Liver (tissue), 9 donors: Measurements from ENCODE around the gene EIF3F. TPM values are rescaled to one million over a fixed set of nuclear protein-coding genes. Genes with fewer than 3 reads are reported as not detected.

ENCODE experiments used
- DNase-seq: peaks from one replicate; pipeline ENCODE4 v3.0.0-alpha.2; 2017; ENCODE audit warnings: low spot score
- H3K27ac ChIP-seq, 2 donors: one replicate each; pipeline ENCODE4 v1.7.0; 2013; ENCODE audit warnings: inconsistent platforms in 2 of 2, low read length in 2 of 2, control low read depth in 1 of 2, low read depth in 1 of 2, mild to moderate bottlenecking in 1 of 2
- H3K27me3 ChIP-seq, 4 donors: one replicate each; pipeline versions ENCODE4 v1.6.1 to v1.7.0; 2013; ENCODE audit warnings: low read length in 3 of 4, inconsistent platforms in 1 of 4, mild to moderate bottlenecking in 1 of 4, moderate library complexity in 1 of 4; ENCODE audit not compliant: control insufficient read depth in 4 of 4, insufficient read depth in 4 of 4
- H3K36me3 ChIP-seq, 4 donors: one replicate each; pipeline versions ENCODE4 v1.6.1 to v1.7.0; 2013; ENCODE audit warnings: low read length in 3 of 4, mild to moderate bottlenecking in 3 of 4, low read depth in 1 of 4, moderate library complexity in 1 of 4; ENCODE audit not compliant: control insufficient read depth in 4 of 4, insufficient read depth in 3 of 4
- H3K4me1 ChIP-seq, 4 donors: one replicate each; pipeline versions ENCODE4 v1.6.1 to v1.7.0; 2013; ENCODE audit warnings: low read length in 3 of 4, mild to moderate bottlenecking in 3 of 4, moderate library complexity in 1 of 4; ENCODE audit not compliant: control insufficient read depth in 4 of 4, insufficient read depth in 4 of 4
- H3K4me3 ChIP-seq, 3 donors: one replicate each; pipeline versions ENCODE4 v1.6.1 to v1.7.0; 2013; ENCODE audit warnings: low read length in 3 of 3, control low read depth in 1 of 3, low read depth in 1 of 3, mild to moderate bottlenecking in 1 of 3
- H3K9ac ChIP-seq, 2 donors: one replicate each; pipeline ENCODE4 v1.7.0; 2013; ENCODE audit warnings: low read length in 2 of 2, mild to moderate bottlenecking in 2 of 2, moderate library complexity in 2 of 2, control low read depth in 1 of 2, low read depth in 1 of 2
- H3K9me3 ChIP-seq, 4 donors: one replicate each; pipeline versions ENCODE4 v1.6.1 to v1.7.0; 2013; ENCODE audit warnings: low read length in 3 of 4; ENCODE audit not compliant: control insufficient read depth in 4 of 4
- FOXA1 ChIP-seq: IDR thresholded peaks from 2 replicates; pipeline ENCODE4 v1.6.1; 2016; ENCODE audit warnings: antibody characterized with exemption
- FOXA2 ChIP-seq: IDR thresholded peaks from 2 replicates; pipeline ENCODE4 v1.6.1; 2016; ENCODE audit warnings: antibody characterized with exemption
- HNF4G ChIP-seq: IDR thresholded peaks from 2 replicates; pipeline ENCODE4 v1.6.1; 2016; ENCODE audit warnings: antibody characterized with exemption
- JUND ChIP-seq, 2 donors: IDR thresholded peaks; 2 replicates each; pipeline ENCODE4 v1.6.1; 2016; ENCODE audit warnings: antibody characterized with exemption in 2 of 2
- NR2F2 ChIP-seq: IDR thresholded peaks from 2 replicates; pipeline ENCODE4 v1.6.1; 2016; ENCODE audit warnings: antibody characterized with exemption
- RAD21 ChIP-seq, 2 donors: IDR thresholded peaks; 2 replicates each; pipeline ENCODE4 v1.6.1; 2016; ENCODE audit warnings: antibody characterized with exemption in 2 of 2, mild to moderate bottlenecking in 2 of 2
- RXRA ChIP-seq, 2 donors: IDR thresholded peaks; 2 replicates each; pipeline ENCODE4 v1.6.1; 2017 to 2018; ENCODE audit warnings: antibody characterized with exemption in 2 of 2, mild to moderate bottlenecking in 1 of 2
- TAF1 ChIP-seq: conservative IDR thresholded peaks from 2 replicates; pipeline ENCODE4 v1.6.1; 2016; ENCODE audit warnings: antibody characterized with exemption, mild to moderate bottlenecking
- YY1 ChIP-seq: IDR thresholded peaks from 2 replicates; pipeline ENCODE4 v1.6.1; 2016; ENCODE audit warnings: antibody characterized with exemption, mild to moderate bottlenecking
- WGBS: extraction: QIAGEN DNeasy Blood & Tissue Kit; methylation state at CpG from one replicate; pipeline ENCODE4 v1.1.7; 2013; 5-methylcytosine and 5-hydroxymethylcytosine counted together
- polyA plus RNA-seq, 2 donors: library from polyadenylated mRNA; stranded (reverse) in 1 of 2; unstranded in 1 of 2; fragments of 200-250 nt in 1 of 2; fragments of >200 nt in 1 of 2; fragmentation: Nextera tagmentation in 1 of 2; extraction: Ambion mirVana in 1 of 2; gene quantifications; one replicate each; pipeline versions ENCODE4 v1.2.1 to v1.2.3, GENCODE V29; 2013 to 2015
- total RNA-seq, 2 donors: library from RNA; depleted of rRNA; stranded (reverse); fragments of >200 nt; gene quantifications; one replicate each; pipeline ENCODE4 v1.2.3, GENCODE V29; 2014
- TF ChIP-seq, protein P1 (sequence below): IDR thresholded peaks from 2 replicates; pipeline ENCODE4 v1.6.1; 2016; ENCODE audit warnings: antibody characterized with exemption
- TF ChIP-seq, protein P2 (sequence below): IDR thresholded peaks from 2 replicates; pipeline ENCODE4 v1.6.1; 2016; ENCODE audit warnings: antibody characterized with exemption, mild to moderate bottlenecking
- TF ChIP-seq, protein P3 (sequence below): IDR thresholded peaks from 2 replicates; pipeline ENCODE4 v1.6.1; 2016; ENCODE audit warnings: antibody characterized with exemption
- TF ChIP-seq, protein P4 (sequence below): fragments of 150-350 bp; IDR thresholded peaks from 2 replicates; pipeline ENCODE4 v1.5.1; 2017; ENCODE audit warnings: improper control_type of control experiment, low read depth, low read length; ENCODE audit not compliant: missing input control
- donor health status: healthy.
- donor health status: healthy.
- donor health status: healthy.
- donor health status: healthy.
- donor health status: healthy.

EIF3F gene
- total and polyA plus RNA-seq, 4 donors: 59.4 to 246 (median 147) TPM

DNA sequence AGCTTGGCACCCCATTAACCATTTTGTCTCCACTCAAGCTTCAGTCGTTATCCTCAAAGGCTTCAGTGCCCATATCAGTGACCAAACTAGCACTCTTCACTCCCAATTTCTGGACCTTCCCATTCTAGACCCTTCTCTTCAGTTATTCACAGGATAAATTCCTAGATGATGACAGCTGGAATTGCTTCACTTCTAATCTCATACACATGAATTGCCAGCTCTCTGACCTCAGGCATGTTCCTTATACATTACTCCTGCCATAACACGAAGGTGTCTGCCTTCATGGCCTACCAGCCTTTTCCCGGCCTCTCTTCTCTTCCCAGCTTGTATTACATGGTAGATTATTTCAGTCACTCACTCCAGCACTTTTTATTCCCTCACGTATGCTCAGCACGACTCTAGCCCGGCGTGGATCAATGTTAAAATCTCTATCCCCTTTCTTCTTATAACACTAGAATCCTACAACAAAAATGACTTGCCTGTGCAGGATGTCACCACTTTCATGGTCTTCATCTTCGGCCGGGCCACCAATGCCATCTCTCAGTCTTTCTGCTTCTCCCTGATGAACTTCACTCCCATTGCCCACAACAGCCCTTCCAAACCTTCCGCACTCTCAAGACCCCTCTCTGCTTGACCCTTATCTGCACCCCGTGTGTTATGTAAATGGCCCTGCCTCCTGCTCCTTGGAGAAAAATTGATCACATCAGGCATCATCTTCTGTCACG lies 36.9 kb downstream of the EIF3F start:
- no peaks in the 10 kb centered on the region for H3K36me3 ChIP-seq
- H3K4me1 ChIP-seq: peaks cover 4 to 14% (median 12%) of the 10 kb centered on the region in 4 donors
- H3K9me3 ChIP-seq: no peaks in the 10 kb centered on the region
- TF ChIP-seq TAF1: no peak
- TF ChIP-seq, protein P1, sequence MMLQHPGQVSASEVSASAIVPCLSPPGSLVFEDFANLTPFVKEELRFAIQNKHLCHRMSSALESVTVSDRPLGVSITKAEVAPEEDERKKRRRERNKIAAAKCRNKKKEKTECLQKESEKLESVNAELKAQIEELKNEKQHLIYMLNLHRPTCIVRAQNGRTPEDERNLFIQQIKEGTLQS: no peak
- TF ChIP-seq, protein P2, sequence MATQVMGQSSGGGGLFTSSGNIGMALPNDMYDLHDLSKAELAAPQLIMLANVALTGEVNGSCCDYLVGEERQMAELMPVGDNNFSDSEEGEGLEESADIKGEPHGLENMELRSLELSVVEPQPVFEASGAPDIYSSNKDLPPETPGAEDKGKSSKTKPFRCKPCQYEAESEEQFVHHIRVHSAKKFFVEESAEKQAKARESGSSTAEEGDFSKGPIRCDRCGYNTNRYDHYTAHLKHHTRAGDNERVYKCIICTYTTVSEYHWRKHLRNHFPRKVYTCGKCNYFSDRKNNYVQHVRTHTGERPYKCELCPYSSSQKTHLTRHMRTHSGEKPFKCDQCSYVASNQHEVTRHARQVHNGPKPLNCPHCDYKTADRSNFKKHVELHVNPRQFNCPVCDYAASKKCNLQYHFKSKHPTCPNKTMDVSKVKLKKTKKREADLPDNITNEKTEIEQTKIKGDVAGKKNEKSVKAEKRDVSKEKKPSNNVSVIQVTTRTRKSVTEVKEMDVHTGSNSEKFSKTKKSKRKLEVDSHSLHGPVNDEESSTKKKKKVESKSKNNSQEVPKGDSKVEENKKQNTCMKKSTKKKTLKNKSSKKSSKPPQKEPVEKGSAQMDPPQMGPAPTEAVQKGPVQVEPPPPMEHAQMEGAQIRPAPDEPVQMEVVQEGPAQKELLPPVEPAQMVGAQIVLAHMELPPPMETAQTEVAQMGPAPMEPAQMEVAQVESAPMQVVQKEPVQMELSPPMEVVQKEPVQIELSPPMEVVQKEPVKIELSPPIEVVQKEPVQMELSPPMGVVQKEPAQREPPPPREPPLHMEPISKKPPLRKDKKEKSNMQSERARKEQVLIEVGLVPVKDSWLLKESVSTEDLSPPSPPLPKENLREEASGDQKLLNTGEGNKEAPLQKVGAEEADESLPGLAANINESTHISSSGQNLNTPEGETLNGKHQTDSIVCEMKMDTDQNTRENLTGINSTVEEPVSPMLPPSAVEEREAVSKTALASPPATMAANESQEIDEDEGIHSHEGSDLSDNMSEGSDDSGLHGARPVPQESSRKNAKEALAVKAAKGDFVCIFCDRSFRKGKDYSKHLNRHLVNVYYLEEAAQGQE: no peak
- H3K27ac ChIP-seq: no peak overlapping the region
- H3K9ac ChIP-seq: no peak overlapping the region
- peaks cover 0 to 8% (median 3%) of the 10 kb centered on the region in 4 donors for H3K27me3 ChIP-seq
- no peak for DNase-seq
- WGBS: 90% methylated on average over 12 of the region's 12 CpGs
- H3K4me3 ChIP-seq: no peak overlapping the region

DNA sequence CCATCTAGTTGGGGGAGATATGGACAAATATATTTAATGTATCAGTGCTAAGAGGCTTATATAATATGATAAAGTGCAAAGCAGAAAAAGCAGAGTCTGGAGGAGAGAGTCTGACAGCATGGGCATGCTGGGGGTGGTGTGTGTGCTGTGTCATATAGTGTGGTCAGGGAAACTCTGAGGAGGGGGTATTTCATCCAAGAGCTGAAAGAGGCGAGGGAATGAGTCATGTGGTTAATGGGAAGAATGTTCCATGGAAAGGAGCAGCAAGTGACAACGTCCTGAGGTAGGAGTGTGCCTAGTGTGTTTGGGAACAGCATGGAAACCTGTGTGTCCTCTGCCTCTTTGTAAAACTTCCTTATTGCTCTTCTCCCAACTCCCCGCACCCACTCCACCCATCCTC lies 38.0 kb downstream of the EIF3F start:
- 67% methylated on average over 3 of the region's 3 CpGs for WGBS
- no peak overlapping the region for H3K9ac ChIP-seq
- no peak for DNase-seq

DNA sequence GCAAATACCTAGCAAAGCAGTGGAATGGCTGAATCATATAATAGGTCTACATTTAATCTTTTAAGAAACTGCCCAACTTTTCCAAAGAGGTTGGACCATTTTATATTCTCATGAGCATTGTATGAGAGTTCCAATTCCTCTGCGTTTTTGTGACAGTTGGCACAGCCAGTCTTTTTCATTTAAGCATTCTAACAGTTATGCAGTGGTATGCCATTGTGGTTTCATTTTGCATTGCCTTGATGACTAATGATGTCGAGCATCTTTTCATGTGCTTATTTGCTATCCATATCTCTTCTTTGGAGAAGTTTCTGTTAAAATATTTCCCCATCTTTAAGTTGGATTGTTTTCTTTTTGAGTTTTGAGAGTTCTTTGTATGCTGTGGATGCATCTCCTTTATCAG lies 38.7 kb downstream of the EIF3F start:
- Histone ChIP-seq H3K4me3 (no peak overlapping the region), H3K9me3 (no peaks in the 10 kb centered on the region), H3K27ac (no peak overlapping the region), H3K9ac (no peak overlapping the region), H3K4me1 (no peaks in the 10 kb centered on the region), H3K36me3 (no peaks in the 10 kb centered on the region), H3K27me3 (no peaks in the 10 kb centered on the region)
- WGBS: 59% methylated on average over 2 of the region's 2 CpGs
- DNase-seq: no peak
- TF ChIP-seq, protein P3, sequence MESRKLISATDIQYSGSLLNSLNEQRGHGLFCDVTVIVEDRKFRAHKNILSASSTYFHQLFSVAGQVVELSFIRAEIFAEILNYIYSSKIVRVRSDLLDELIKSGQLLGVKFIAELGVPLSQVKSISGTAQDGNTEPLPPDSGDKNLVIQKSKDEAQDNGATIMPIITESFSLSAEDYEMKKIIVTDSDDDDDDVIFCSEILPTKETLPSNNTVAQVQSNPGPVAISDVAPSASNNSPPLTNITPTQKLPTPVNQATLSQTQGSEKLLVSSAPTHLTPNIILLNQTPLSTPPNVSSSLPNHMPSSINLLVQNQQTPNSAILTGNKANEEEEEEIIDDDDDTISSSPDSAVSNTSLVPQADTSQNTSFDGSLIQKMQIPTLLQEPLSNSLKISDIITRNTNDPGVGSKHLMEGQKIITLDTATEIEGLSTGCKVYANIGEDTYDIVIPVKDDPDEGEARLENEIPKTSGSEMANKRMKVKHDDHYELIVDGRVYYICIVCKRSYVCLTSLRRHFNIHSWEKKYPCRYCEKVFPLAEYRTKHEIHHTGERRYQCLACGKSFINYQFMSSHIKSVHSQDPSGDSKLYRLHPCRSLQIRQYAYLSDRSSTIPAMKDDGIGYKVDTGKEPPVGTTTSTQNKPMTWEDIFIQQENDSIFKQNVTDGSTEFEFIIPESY: no peak
- TF ChIP-seq FOXA2 (no peak), JUND (IDR thresholded peaks at IDR 0.05) (no peak), HNF4G (no peak), RXRA (IDR thresholded peaks at IDR 0.05) (no peak)
- TF ChIP-seq, protein P1: no peak
- TF ChIP-seq, protein P2: no peak

More for the DNA sequence above, 38.0 kb downstream of the EIF3F start:
- Histone ChIP-seq H3K36me3 (no peaks in the 10 kb centered on the region), H3K27ac (no peak overlapping the region), H3K27me3 (peaks cover 0 to 7% (median 3%) of the 10 kb centered on the region in 4 donors), H3K9me3 (no peaks in the 10 kb centered on the region), H3K4me3 (no peak overlapping the region), H3K4me1 (peaks cover 0 to 4% (median 3%) of the 10 kb centered on the region in 4 donors)
- TF ChIP-seq RAD21 (IDR thresholded peaks at IDR 0.05): no peak
- TF ChIP-seq, protein P1: no peak
- TF ChIP-seq YY1: no peak
- no peak for TF ChIP-seq FOXA2
- TF ChIP-seq TAF1: no peak
- no peak for TF ChIP-seq NR2F2
- TF ChIP-seq, protein P4, sequence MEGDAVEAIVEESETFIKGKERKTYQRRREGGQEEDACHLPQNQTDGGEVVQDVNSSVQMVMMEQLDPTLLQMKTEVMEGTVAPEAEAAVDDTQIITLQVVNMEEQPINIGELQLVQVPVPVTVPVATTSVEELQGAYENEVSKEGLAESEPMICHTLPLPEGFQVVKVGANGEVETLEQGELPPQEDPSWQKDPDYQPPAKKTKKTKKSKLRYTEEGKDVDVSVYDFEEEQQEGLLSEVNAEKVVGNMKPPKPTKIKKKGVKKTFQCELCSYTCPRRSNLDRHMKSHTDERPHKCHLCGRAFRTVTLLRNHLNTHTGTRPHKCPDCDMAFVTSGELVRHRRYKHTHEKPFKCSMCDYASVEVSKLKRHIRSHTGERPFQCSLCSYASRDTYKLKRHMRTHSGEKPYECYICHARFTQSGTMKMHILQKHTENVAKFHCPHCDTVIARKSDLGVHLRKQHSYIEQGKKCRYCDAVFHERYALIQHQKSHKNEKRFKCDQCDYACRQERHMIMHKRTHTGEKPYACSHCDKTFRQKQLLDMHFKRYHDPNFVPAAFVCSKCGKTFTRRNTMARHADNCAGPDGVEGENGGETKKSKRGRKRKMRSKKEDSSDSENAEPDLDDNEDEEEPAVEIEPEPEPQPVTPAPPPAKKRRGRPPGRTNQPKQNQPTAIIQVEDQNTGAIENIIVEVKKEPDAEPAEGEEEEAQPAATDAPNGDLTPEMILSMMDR: no peak
- no peak for TF ChIP-seq FOXA1
